Left renal pelvis (tissue), 4 donors: ENCODE measurements around the gene OVCH1. TPM values are rescaled to one million over a fixed set of nuclear protein-coding genes. Genes with fewer than 3 reads are reported as not detected.
"Not testable (repeated sequence)": the region's sequence is repeated elsewhere in the genome, so short reads cannot be mapped to it uniquely, and the experiment has no call there.

ENCODE experiments used
- DNase-seq, 4 donors: peaks; one replicate each; pipeline ENCODE4 v3.0.0-alpha.2; 2013; ENCODE audit warnings: low read depth in 4 of 4, low spot score in 3 of 4
- polyA plus RNA-seq, 4 donors: library from polyadenylated mRNA; unstranded; fragments of 120-200 nt; gene quantifications; one replicate each; pipeline ENCODE4 v1.2.1, GENCODE V29; 2013; ENCODE audit not compliant: insufficient read length in 4 of 4

Gene OVCH1
- polyA plus RNA-seq, 4 donors, result 0.13 to 1.2 (median 0.67) TPM

GRCh38 chr12:29503283-29503682 lies 5.8 kb upstream of the OVCH1 start:
- DNase-seq, result no peak

GRCh38 chr12:29499235-29499634 lies 1.7 kb upstream of the OVCH1 start:
- no peak for DNase-seq

- no peak for DNase-seq
Measured at GRCh38 chr12:29492891-29493290, 4.6 kb downstream of the OVCH1 start.

- no peak for DNase-seq
Measured at GRCh38 chr12:29486972-29487371, 10.5 kb downstream of the OVCH1 start.

GRCh38 chr12:29463198-29463597 lies 34.3 kb downstream of the OVCH1 start:
- no peak for DNase-seq

- DNase-seq, result no peak
Measured at GRCh38 chr12:29460082-29460481, 37.4 kb downstream of the OVCH1 start.

- DNase-seq, result no peak
Measured at GRCh38 chr12:29455087-29455486, 42.4 kb downstream of the OVCH1 start.

- DNase-seq, result no peak
Measured at GRCh38 chr12:29451888-29452287, 45.6 kb downstream of the OVCH1 start.

GRCh38 chr12:29448157-29448556 lies 49.3 kb downstream of the OVCH1 start:
- DNase-seq, result no peak

- no peak for DNase-seq
Measured at GRCh38 chr12:29447285-29447975, 50.1 kb downstream of the OVCH1 start.

- DNase-seq, result no peak
Measured at GRCh38 chr12:29439506-29439905, 58.0 kb downstream of the OVCH1 start.

GRCh38 chr12:29438752-29439408 lies 58.6 kb downstream of the OVCH1 start:
- DNase-seq, result no peak

GRCh38 chr12:29437575-29437974 lies 59.9 kb downstream of the OVCH1 start:
- no peak for DNase-seq

GRCh38 chr12:29436815-29437214 lies 60.7 kb downstream of the OVCH1 start:
- not testable (repeated sequence) for DNase-seq

GRCh38 chr12:29431513-29431912 lies 66.0 kb downstream of the OVCH1 start:
- DNase-seq, result no peak

- no peak for DNase-seq
Measured at GRCh38 chr12:29430716-29431044, 66.8 kb downstream of the OVCH1 start.

GRCh38 chr12:29429999-29430715 lies 67.3 kb downstream of the OVCH1 start:
- no peak for DNase-seq

- no peak for DNase-seq
Measured at GRCh38 chr12:29428633-29429032, 68.9 kb downstream of the OVCH1 start.

- no peak for DNase-seq
Measured at GRCh38 chr12:29427964-29428363, 69.5 kb downstream of the OVCH1 start.

GRCh38 chr12:29426498-29426897 lies 71.0 kb downstream of the OVCH1 start:
- DNase-seq, result no peak

GRCh38 chr12:29425722-29426121 lies 71.8 kb downstream of the OVCH1 start:
- DNase-seq, result no peak

- DNase-seq, result no peak
Measured at GRCh38 chr12:29416748-29417147, 80.7 kb downstream of the OVCH1 start.
